ENCODE data around the gene HYCC1. TPM values are rescaled to one million over a fixed set of nuclear protein-coding genes. Genes with fewer than 3 reads are reported as not detected.
A peak's percentile ranks its signal among the peaks of the same experiment; 100 is the strongest.

Gene HYCC1
- total and polyA plus RNA-seq, 4 experiments from 2014 or later: 11.1 to 19.6 (median 17.6) TPM

DNA sequence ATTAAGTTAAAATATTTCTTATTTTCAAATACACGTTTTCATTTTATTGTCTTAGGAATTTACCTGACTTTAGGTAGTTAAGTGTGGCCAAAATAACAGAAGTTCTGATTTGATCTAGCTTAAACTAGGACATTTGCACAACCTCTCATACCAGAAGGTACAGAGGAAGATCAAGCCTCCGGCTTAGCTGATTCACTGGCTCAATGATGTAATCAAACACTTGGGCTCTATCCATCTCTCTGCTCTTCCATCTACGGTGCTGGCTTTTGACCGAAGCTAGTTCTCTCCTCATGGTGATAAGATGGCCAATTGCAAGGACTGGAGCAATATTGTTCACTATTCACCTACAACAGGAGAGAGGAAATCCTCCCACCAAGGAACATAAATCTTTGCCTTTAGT is 12.2 kb upstream of the HYCC1 start:
- Histone ChIP-seq H3K27ac (ENCODE audit: low read depth, low read length) (no peak overlapping the region), H3K27me3 (ENCODE audit: insufficient read depth, low read length) (no peaks in the 10 kb centered on the region), H3K9me3 (ENCODE audit: control insufficient read depth in 1 of 2, low read length in 2 of 2) (no peaks in the 10 kb centered on the region), H3K4me3 (ENCODE audit: low read length in 2 of 2) (no peak overlapping the region), H3K36me3 (ENCODE audit: insufficient read depth, low read length) (no peaks in the 10 kb centered on the region), H3K4me1 (ENCODE audit: insufficient read depth, low read length) (peaks cover 2% of the 10 kb centered on the region)
- no peaks in the 10 kb centered on the region for H3K9me3 Mint-ChIP-seq
- no peaks in the 10 kb centered on the region for H3K27me3 Mint-ChIP-seq
- peaks cover under 1 to 7% (median 5%) of the 10 kb centered on the region in 4 donors for H3K4me1 Mint-ChIP-seq
- H3K36me3 Mint-ChIP-seq: no peaks in the 10 kb centered on the region
- intact Hi-C loops (cut with micrococcal nuclease): no loop called here
- no peak for DNase-seq
- ChIA-PET POLR2A (ENCODE audit: partially characterized antibody) (no interaction called here), CTCF (ENCODE audit: partially characterized antibody) (interaction anchor here (1.2 kb wide), 1 partner anchor 30 kb away, joined by 3 read pairs; no protein-coding TSS in a partner anchor)
- no peak overlapping the region for H3K4me3 Mint-ChIP-seq
- H3K27ac Mint-ChIP-seq: no peak overlapping the region

- H3K36me3 ChIP-seq (ENCODE audit: insufficient read depth, low read length): no peaks in the 10 kb centered on the region
- Mint-ChIP-seq H3K4me1 (peaks cover 12 to 19% (median 15%) of the 10 kb centered on the region in 4 donors), H3K9me3 (no peaks in the 10 kb centered on the region), H3K36me3 (no peaks in the 10 kb centered on the region), H3K27ac (no peak overlapping the region), H3K4me3 (no peak overlapping the region), H3K27me3 (no peaks in the 10 kb centered on the region)
- DNase-seq: no peak
- intact Hi-C loops (cut with micrococcal nuclease): no loop called here
- H3K27me3 ChIP-seq (ENCODE audit: insufficient read depth, low read length): no peaks in the 10 kb centered on the region
- peaks cover 14% of the 10 kb centered on the region for H3K4me1 ChIP-seq (ENCODE audit: insufficient read depth, low read length)
- H3K27ac ChIP-seq (ENCODE audit: low read depth, low read length): no peak overlapping the region
- ChIA-PET POLR2A (ENCODE audit: partially characterized antibody) (no interaction called here), CTCF (ENCODE audit: partially characterized antibody) (no interaction called here)
- no peak overlapping the region for H3K4me3 ChIP-seq (ENCODE audit: low read length in 2 of 2)
- no peaks in the 10 kb centered on the region for H3K9me3 ChIP-seq (ENCODE audit: control insufficient read depth in 1 of 2, low read length in 2 of 2)
These were observed 10.5 kb upstream of the HYCC1 start for GRCh38 chr7:23024454-23024853.

DNA sequence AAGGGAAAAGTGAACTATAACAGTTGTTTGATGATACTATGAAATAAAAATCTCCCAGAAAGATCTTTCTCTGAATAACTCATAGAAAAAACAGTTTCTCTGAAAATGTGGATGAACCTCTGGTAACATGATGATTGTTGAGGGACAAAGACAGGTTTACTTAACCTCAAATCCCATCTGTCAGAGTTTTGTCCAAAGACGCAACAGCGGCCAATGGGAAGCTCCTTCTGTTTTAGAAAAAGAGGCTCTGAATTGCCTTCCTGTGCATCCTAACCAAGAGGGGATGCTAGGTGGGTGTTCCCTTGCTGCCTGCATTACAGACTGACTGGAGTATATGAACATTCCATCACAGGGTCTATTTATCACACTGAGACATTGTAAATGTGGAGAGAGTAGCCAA is 8.9 kb upstream of the HYCC1 start:
- ChIA-PET CTCF (ENCODE audit: partially characterized antibody) (no interaction called here), POLR2A (ENCODE audit: partially characterized antibody) (no interaction called here)
- peaks cover 12 to 19% (median 15%) of the 10 kb centered on the region in 4 donors for H3K4me1 Mint-ChIP-seq
- Histone ChIP-seq H3K4me1 (ENCODE audit: insufficient read depth, low read length) (peaks cover 14% of the 10 kb centered on the region), H3K4me3 (ENCODE audit: low read length in 2 of 2) (no peak overlapping the region), H3K27ac (ENCODE audit: low read depth, low read length) (no peak overlapping the region), H3K36me3 (ENCODE audit: insufficient read depth, low read length) (no peaks in the 10 kb centered on the region), H3K27me3 (ENCODE audit: insufficient read depth, low read length) (no peaks in the 10 kb centered on the region), H3K9me3 (ENCODE audit: control insufficient read depth in 1 of 2, low read length in 2 of 2) (no peaks in the 10 kb centered on the region)
- no peak overlapping the region for H3K27ac Mint-ChIP-seq
- intact Hi-C loops (cut with micrococcal nuclease): no loop called here
- H3K9me3 Mint-ChIP-seq: no peaks in the 10 kb centered on the region
- no peak for DNase-seq
- peaks cover 0 to 2% of the 10 kb centered on the region in 2 donors for H3K27me3 Mint-ChIP-seq
- H3K4me3 Mint-ChIP-seq: no peak overlapping the region
- no peaks in the 10 kb centered on the region for H3K36me3 Mint-ChIP-seq

GRCh38 chr7:23022258-23022769 is 8.4 kb upstream of the HYCC1 start:
- intact Hi-C loops (cut with micrococcal nuclease): no loop called here
- CTCF ChIA-PET (ENCODE audit: partially characterized antibody): no interaction called here
- Histone ChIP-seq H3K36me3 (ENCODE audit: insufficient read depth, low read length) (no peaks in the 10 kb centered on the region), H3K27me3 (ENCODE audit: insufficient read depth, low read length) (no peaks in the 10 kb centered on the region), H3K4me3 (ENCODE audit: low read length in 2 of 2) (no peak overlapping the region), H3K27ac (ENCODE audit: low read depth, low read length) (no peak overlapping the region), H3K4me1 (ENCODE audit: insufficient read depth, low read length) (peaks cover 18% of the 10 kb centered on the region), H3K9me3 (ENCODE audit: control insufficient read depth in 1 of 2, low read length in 2 of 2) (no peaks in the 10 kb centered on the region)
- POLR2A ChIA-PET (ENCODE audit: partially characterized antibody): no interaction called here
- Mint-ChIP-seq H3K27ac (peak overlapping the region in 1 of 7 donors; percentile 6), H3K4me1 (peaks cover 12 to 19% (median 15%) of the 10 kb centered on the region in 4 donors), H3K36me3 (no peaks in the 10 kb centered on the region), H3K27me3 (peaks cover 0 to 2% of the 10 kb centered on the region in 2 donors), H3K4me3 (no peak overlapping the region), H3K9me3 (no peaks in the 10 kb centered on the region)
- DNase-seq: no peak

DNA sequence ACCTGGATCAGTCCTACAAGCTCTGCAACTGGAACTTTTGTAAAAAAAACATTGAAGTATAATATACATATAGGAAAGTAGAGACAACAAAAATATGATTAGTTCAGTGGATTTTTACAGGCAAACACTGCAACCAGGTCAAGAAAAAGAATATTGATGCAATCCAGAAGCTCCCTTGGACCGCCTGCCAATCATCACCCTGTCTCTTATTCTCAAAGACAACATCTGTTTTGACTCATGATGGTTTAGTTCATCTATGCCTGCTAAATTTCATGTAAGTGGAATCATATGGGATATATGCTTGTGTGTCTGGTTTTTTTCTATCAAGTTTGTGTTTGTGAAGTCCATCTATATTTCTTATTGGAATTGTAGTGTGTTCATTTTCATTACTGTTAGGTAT is 7.7 kb upstream of the HYCC1 start:
- no peak overlapping the region for H3K27ac ChIP-seq (ENCODE audit: low read depth, low read length)
- no peaks in the 10 kb centered on the region for H3K9me3 ChIP-seq (ENCODE audit: control insufficient read depth in 1 of 2, low read length in 2 of 2)
- peak overlapping the region in 1 of 8 donors; percentile 1 for H3K4me3 Mint-ChIP-seq
- peaks cover 0 to 2% of the 10 kb centered on the region in 2 donors for H3K27me3 Mint-ChIP-seq
- no peaks in the 10 kb centered on the region for H3K36me3 Mint-ChIP-seq
- peaks cover 25% of the 10 kb centered on the region for H3K4me1 ChIP-seq (ENCODE audit: insufficient read depth, low read length)
- H3K9me3 Mint-ChIP-seq: no peaks in the 10 kb centered on the region
- ChIA-PET CTCF (ENCODE audit: partially characterized antibody) (no interaction called here), POLR2A (ENCODE audit: partially characterized antibody) (no interaction called here)
- peak overlapping the region in 2 of 7 donors; percentile 37 to 49 for H3K27ac Mint-ChIP-seq
- no peaks in the 10 kb centered on the region for H3K36me3 ChIP-seq (ENCODE audit: insufficient read depth, low read length)
- no peaks in the 10 kb centered on the region for H3K27me3 ChIP-seq (ENCODE audit: insufficient read depth, low read length)
- no peak overlapping the region for H3K4me3 ChIP-seq (ENCODE audit: low read length in 2 of 2)
- H3K4me1 Mint-ChIP-seq: peaks cover 15 to 26% (median 18%) of the 10 kb centered on the region in 4 donors
- DNase-seq: no peak
- intact Hi-C loops (cut with micrococcal nuclease): no loop called here

GRCh38 chr7:23020742-23021401 is 6.9 kb upstream of the HYCC1 start:
- H3K27me3 Mint-ChIP-seq: peaks cover 0 to 2% of the 10 kb centered on the region in 2 donors
- peak overlapping the region in 4 of 8 donors; percentile 15 to 47 (median 31) for H3K4me3 Mint-ChIP-seq
- H3K36me3 Mint-ChIP-seq: no peaks in the 10 kb centered on the region
- ChIA-PET CTCF (ENCODE audit: partially characterized antibody) (interaction anchor here (1.7 kb wide), 1 partner anchor 35 kb away, joined by 10 read pairs; no protein-coding TSS in a partner anchor), POLR2A (ENCODE audit: partially characterized antibody) (no interaction called here)
- Histone ChIP-seq H3K36me3 (ENCODE audit: insufficient read depth, low read length) (no peaks in the 10 kb centered on the region), H3K4me3 (ENCODE audit: low read length in 2 of 2) (no peak overlapping the region), H3K9me3 (ENCODE audit: control insufficient read depth in 1 of 2, low read length in 2 of 2) (no peaks in the 10 kb centered on the region), H3K27me3 (ENCODE audit: insufficient read depth, low read length) (no peaks in the 10 kb centered on the region), H3K4me1 (ENCODE audit: insufficient read depth, low read length) (peaks cover 26% of the 10 kb centered on the region), H3K27ac (ENCODE audit: low read depth, low read length) (no peak overlapping the region)
- no peaks in the 10 kb centered on the region for H3K9me3 Mint-ChIP-seq
- intact Hi-C loops (cut with micrococcal nuclease): no loop called here
- H3K4me1 Mint-ChIP-seq: peaks cover 15 to 30% (median 24%) of the 10 kb centered on the region in 4 donors
- DNase-seq: peak; percentile 21 to 46 (median 39)
- H3K27ac Mint-ChIP-seq: peak overlapping the region in 6 of 7 donors; percentile 12 to 81 (median 51)

GRCh38 chr7:23018750-23019149 is 4.8 kb upstream of the HYCC1 start:
- no peaks in the 10 kb centered on the region for H3K9me3 Mint-ChIP-seq
- Histone ChIP-seq H3K27ac (ENCODE audit: low read depth, low read length) (no peak overlapping the region), H3K36me3 (ENCODE audit: insufficient read depth, low read length) (no peaks in the 10 kb centered on the region), H3K9me3 (ENCODE audit: control insufficient read depth in 1 of 2, low read length in 2 of 2) (no peaks in the 10 kb centered on the region), H3K4me3 (ENCODE audit: low read length in 2 of 2) (no peak overlapping the region), H3K4me1 (ENCODE audit: insufficient read depth, low read length) (peaks cover 36% of the 10 kb centered on the region), H3K27me3 (ENCODE audit: insufficient read depth, low read length) (no peaks in the 10 kb centered on the region)
- H3K36me3 Mint-ChIP-seq: peaks cover 0 to 4% of the 10 kb centered on the region in 2 donors
- CTCF ChIA-PET (ENCODE audit: partially characterized antibody): interaction anchor here (1.3 to 1.7 kb wide), 2 partner anchors 37 to 38 kb away, joined by 4 to 10 read pairs; no protein-coding TSS in a partner anchor
- intact Hi-C loops (cut with micrococcal nuclease): loop anchor here (10.0 kb wide), 3 partner anchors 324 to 1556 kb away; partner anchors contain the start of genes CCDC126 and PALS2
- peak overlapping the region in 1 of 8 donors; percentile 73 for H3K4me3 Mint-ChIP-seq
- H3K27ac Mint-ChIP-seq: no peak overlapping the region
- H3K27me3 Mint-ChIP-seq: peaks cover 0 to 2% of the 10 kb centered on the region in 2 donors
- DNase-seq: no peak
- H3K4me1 Mint-ChIP-seq: peaks cover 24 to 46% (median 37%) of the 10 kb centered on the region in 4 donors
- POLR2A ChIA-PET (ENCODE audit: partially characterized antibody): no interaction called here

Data from CD4-positive, alpha-beta memory T cell (primary cell).